H1 (cell line): ENCODE measurements around the gene GABBR1. TPM values are rescaled to one million over a fixed set of nuclear protein-coding genes. Genes with fewer than 3 reads are reported as not detected.

Experiments used
- CBX5 ChIP-seq: fragments of 300-800, 300-1000 bp; sonication (generic); IDR thresholded peaks from 2 replicates; pipeline ENCODE4 v1.7.1; 2016; ENCODE audit warnings: antibody characterized with exemption, low read length, low read depth
- JUN ChIP-seq: IDR thresholded peaks from 2 replicates; pipeline ENCODE4 v1.6.1; 2011; ENCODE audit warnings: low read depth, mild to moderate bottlenecking, improper control_type of control experiment, low read length
- JUND ChIP-seq: IDR thresholded peaks from 2 replicates; pipeline ENCODE4 v1.6.1; 2011; ENCODE audit warnings: mild to moderate bottlenecking, improper control_type of control experiment, low read length
- KDM5A ChIP-seq: fragments of 200-600 bp; IDR thresholded peaks from 2 replicates; pipeline ENCODE4 v1.7.1; 2012; ENCODE audit warnings: mild to moderate bottlenecking, low read length, inconsistent platforms, mixed read lengths
- POLR2AphosphoS5 ChIP-seq: IDR thresholded peaks from 2 replicates; pipeline ENCODE4 v1.6.1; 2011; ENCODE audit warnings: low read depth, low read length
- POU5F1 ChIP-seq: IDR thresholded peaks from 2 replicates; pipeline ENCODE4 v1.6.1; 2011; ENCODE audit warnings: low read depth, mild to moderate bottlenecking, low read length, moderate library complexity
- RFX5 ChIP-seq: IDR thresholded peaks from 2 replicates; pipeline ENCODE4 v1.6.1; 2011; ENCODE audit warnings: low read depth, low read length, improper control_type of control experiment, borderline replicate concordance
- SIN3A ChIP-seq, 2 experiments: IDR thresholded peaks in 1 of 2; conservative IDR thresholded peaks in 1 of 2; 2 replicates each; pipeline ENCODE4 v1.6.1; 2011 to 2012; ENCODE audit warnings: low read length in 2 of 2, improper control_type of control experiment in 1 of 2, low read depth in 1 of 2, mild to moderate bottlenecking in 1 of 2
- SUZ12 ChIP-seq: fragments of 200-600 bp; sonication (generic); IDR thresholded peaks from 2 replicates; pipeline ENCODE4 v1.6.1; 2012; ENCODE audit warnings: mild to moderate bottlenecking, inconsistent platforms, low read length, moderate library complexity, mixed read lengths
- TAF7 ChIP-seq: optimal IDR thresholded peaks from 2 replicates; pipeline ENCODE3; 2011; ENCODE audit warnings: low read depth, mild to moderate bottlenecking, inconsistent platforms, low read length, moderate library complexity, borderline replicate concordance
- polyA plus RNA-seq, 7 experiments: library from polyadenylated mRNA; depleted of rRNA in 3 of 7; stranded (reverse) in 5 of 7; unstranded in 2 of 7; fragments of >200 nt in 5 of 7; fragments of 200-250 nt in 2 of 7; gene quantifications; 1 replicate in 5 of 7; 2 replicates in 1 of 7; 4 replicates in 1 of 7; pipeline versions ENCODE4 v1.2.1 to v1.2.3, GENCODE V29; 2011 to 2013; ENCODE audit warnings: missing spikeins in 2 of 7, mixed read lengths in 2 of 7
- total RNA-seq: library from RNA; stranded (reverse); fragmentation: NEBNext Ultra II Directional; extraction: Animal tissue kit (Norgen Biotek cat#: 25700); gene quantifications from 2 replicates; pipeline ENCODE4 v1.2.1, GENCODE V29; 2021
- TF ChIP-seq, protein P1 (sequence below): fragments of 300-600 bp; sonication (generic); IDR thresholded peaks from 2 replicates; pipeline ENCODE4 v1.7.1; 2012; ENCODE audit warnings: low read length, moderate library complexity, mild to moderate bottlenecking, inconsistent platforms; ENCODE audit not compliant: insufficient replicate concordance

The GABBR1 gene
- total and polyA plus RNA-seq, 2 of the 8 experiments (the other 6 are each of a cell fraction or from before 2014, with no cell fraction given), result 75.9 to 78.3 TPM

DNA sequence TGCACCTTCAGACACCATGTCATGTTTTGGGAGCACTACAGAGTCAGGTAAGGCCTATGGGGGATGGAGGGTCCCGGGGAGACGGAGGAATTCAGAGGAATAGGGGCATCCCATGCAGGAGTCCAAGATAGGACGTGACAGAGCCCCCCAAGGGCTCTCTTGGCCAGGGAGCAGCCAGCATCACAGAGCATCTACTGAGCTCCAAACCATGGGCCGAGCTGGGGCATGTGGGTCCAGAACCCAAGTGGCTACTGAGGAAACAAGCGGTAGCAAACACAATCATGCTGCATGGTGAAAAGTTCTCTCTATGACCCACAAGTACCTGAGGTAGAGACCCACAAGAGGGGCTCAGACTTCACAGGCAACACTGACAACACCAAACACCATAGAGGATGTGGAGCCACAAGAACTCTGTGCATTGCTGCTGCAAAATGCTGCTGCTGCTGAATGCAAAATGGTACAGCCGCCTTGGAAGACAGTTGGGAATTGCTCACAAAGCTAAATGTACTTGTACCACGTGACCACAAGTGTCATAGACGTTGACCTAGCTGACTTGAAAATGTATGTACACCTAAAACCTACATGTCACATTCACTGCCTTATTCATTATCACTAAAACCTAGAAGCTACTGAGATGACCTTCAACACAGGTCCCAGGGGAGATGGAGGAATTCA lies 111.8 kb downstream of the GABBR1 start (continued):
- TF ChIP-seq, protein P1, sequence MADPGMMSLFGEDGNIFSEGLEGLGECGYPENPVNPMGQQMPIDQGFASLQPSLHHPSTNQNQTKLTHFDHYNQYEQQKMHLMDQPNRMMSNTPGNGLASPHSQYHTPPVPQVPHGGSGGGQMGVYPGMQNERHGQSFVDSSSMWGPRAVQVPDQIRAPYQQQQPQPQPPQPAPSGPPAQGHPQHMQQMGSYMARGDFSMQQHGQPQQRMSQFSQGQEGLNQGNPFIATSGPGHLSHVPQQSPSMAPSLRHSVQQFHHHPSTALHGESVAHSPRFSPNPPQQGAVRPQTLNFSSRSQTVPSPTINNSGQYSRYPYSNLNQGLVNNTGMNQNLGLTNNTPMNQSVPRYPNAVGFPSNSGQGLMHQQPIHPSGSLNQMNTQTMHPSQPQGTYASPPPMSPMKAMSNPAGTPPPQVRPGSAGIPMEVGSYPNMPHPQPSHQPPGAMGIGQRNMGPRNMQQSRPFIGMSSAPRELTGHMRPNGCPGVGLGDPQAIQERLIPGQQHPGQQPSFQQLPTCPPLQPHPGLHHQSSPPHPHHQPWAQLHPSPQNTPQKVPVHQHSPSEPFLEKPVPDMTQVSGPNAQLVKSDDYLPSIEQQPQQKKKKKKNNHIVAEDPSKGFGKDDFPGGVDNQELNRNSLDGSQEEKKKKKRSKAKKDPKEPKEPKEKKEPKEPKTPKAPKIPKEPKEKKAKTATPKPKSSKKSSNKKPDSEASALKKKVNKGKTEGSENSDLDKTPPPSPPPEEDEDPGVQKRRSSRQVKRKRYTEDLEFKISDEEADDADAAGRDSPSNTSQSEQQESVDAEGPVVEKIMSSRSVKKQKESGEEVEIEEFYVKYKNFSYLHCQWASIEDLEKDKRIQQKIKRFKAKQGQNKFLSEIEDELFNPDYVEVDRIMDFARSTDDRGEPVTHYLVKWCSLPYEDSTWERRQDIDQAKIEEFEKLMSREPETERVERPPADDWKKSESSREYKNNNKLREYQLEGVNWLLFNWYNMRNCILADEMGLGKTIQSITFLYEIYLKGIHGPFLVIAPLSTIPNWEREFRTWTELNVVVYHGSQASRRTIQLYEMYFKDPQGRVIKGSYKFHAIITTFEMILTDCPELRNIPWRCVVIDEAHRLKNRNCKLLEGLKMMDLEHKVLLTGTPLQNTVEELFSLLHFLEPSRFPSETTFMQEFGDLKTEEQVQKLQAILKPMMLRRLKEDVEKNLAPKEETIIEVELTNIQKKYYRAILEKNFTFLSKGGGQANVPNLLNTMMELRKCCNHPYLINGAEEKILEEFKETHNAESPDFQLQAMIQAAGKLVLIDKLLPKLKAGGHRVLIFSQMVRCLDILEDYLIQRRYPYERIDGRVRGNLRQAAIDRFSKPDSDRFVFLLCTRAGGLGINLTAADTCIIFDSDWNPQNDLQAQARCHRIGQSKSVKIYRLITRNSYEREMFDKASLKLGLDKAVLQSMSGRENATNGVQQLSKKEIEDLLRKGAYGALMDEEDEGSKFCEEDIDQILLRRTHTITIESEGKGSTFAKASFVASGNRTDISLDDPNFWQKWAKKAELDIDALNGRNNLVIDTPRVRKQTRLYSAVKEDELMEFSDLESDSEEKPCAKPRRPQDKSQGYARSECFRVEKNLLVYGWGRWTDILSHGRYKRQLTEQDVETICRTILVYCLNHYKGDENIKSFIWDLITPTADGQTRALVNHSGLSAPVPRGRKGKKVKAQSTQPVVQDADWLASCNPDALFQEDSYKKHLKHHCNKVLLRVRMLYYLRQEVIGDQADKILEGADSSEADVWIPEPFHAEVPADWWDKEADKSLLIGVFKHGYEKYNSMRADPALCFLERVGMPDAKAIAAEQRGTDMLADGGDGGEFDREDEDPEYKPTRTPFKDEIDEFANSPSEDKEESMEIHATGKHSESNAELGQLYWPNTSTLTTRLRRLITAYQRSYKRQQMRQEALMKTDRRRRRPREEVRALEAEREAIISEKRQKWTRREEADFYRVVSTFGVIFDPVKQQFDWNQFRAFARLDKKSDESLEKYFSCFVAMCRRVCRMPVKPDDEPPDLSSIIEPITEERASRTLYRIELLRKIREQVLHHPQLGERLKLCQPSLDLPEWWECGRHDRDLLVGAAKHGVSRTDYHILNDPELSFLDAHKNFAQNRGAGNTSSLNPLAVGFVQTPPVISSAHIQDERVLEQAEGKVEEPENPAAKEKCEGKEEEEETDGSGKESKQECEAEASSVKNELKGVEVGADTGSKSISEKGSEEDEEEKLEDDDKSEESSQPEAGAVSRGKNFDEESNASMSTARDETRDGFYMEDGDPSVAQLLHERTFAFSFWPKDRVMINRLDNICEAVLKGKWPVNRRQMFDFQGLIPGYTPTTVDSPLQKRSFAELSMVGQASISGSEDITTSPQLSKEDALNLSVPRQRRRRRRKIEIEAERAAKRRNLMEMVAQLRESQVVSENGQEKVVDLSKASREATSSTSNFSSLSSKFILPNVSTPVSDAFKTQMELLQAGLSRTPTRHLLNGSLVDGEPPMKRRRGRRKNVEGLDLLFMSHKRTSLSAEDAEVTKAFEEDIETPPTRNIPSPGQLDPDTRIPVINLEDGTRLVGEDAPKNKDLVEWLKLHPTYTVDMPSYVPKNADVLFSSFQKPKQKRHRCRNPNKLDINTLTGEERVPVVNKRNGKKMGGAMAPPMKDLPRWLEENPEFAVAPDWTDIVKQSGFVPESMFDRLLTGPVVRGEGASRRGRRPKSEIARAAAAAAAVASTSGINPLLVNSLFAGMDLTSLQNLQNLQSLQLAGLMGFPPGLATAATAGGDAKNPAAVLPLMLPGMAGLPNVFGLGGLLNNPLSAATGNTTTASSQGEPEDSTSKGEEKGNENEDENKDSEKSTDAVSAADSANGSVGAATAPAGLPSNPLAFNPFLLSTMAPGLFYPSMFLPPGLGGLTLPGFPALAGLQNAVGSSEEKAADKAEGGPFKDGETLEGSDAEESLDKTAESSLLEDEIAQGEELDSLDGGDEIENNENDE, result no peak
- no peak for TF ChIP-seq RFX5
- no peak for TF ChIP-seq CBX5
- TF ChIP-seq KDM5A, result no peak
- no peak for TF ChIP-seq TAF7
- no peak for TF ChIP-seq SIN3A (conservative IDR thresholded peaks at IDR 0.05 in 1 of 2, IDR thresholded peaks at IDR 0.05 in 1 of 2; ENCODE audit: low read depth in 1 of 2, low read length in 2 of 2)
- TF ChIP-seq JUN, result no peak
- no peak for TF ChIP-seq POU5F1
- no peak for TF ChIP-seq SUZ12
- no peak for TF ChIP-seq POLR2AphosphoS5
- TF ChIP-seq JUND, result no peak
